Lower leg skin (tissue), 4 donors: ENCODE measurements around the gene TUBB6. TPM values are rescaled to one million over a fixed set of nuclear protein-coding genes. Genes with fewer than 3 reads are reported as not detected.

Experiments
- DNase-seq, 2 donors: peaks; one replicate each; pipeline ENCODE4 v3.0.0-alpha.2; 2019; ENCODE audit warnings: low spot score in 2 of 2
- H3K4me3 ChIP-seq: fragments of 200-600 bp; sonication (generic); 2 replicates; pipeline ENCODE4 v1.5.1; 2017; ENCODE audit warnings: mild to moderate bottlenecking, low read depth; ENCODE audit not compliant: poor library complexity, severe bottlenecking
- CTCF ChIP-seq, 3 donors: fragments of 450-650 bp; IDR thresholded peaks; one replicate each; pipeline ENCODE4 v1.5.1; 2016; ENCODE audit warnings: antibody characterized with exemption in 3 of 3, mild to moderate bottlenecking in 3 of 3, moderate library complexity in 2 of 3
- POLR2A ChIP-seq, 2 donors: fragments of 450-650 bp; IDR thresholded peaks; one replicate each; pipeline ENCODE4 v1.6.1; 2016 to 2017; ENCODE audit warnings: antibody characterized with exemption in 2 of 2, mild to moderate bottlenecking in 1 of 2, moderate library complexity in 1 of 2
- WGBS, 2 donors: methylation state at CpG; one replicate each; pipeline ENCODE4 v1.1.5; 2018; 5-methylcytosine and 5-hydroxymethylcytosine counted together
- intact Hi-C: fragments of 100-400 bp; cut with DNase I; formaldehyde crosslinking; loops from one replicate; pipeline ENCODE4 v1.15.0; 2023; ENCODE audit warnings: low total_unique reads
- total RNA-seq, 4 donors: library from RNA; depleted of rRNA; stranded (reverse); fragments of >200 nt; gene quantifications; one replicate each; pipeline ENCODE4 v1.1.0, GENCODE V29; 2016

Gene TUBB6
- total RNA-seq, 4 donors from 2014 or later: 91.6 to 151 (median 133) TPM

- no peak for TF ChIP-seq CTCF (IDR thresholded peaks at IDR 0.05)
- TF ChIP-seq POLR2A (IDR thresholded peaks at IDR 0.05): no peak
- no peak for DNase-seq
- WGBS, 2 donors: 95 to 98% methylated on average over 4 of the region's 4 CpGs
- H3K4me3 ChIP-seq: no peak overlapping the region
- intact Hi-C loops: no loop called here
Observed at GRCh38 chr18:12274793-12275192, 33.2 kb upstream of the TUBB6 start.

- H3K4me3 ChIP-seq: no peak overlapping the region
- 89 to 93% methylated on average over 21 to 23 of the region's 26 CpGs for WGBS, 2 donors
- intact Hi-C loops: no loop called here
- DNase-seq: no peak
- TF ChIP-seq POLR2A (IDR thresholded peaks at IDR 0.05): no peak
- no peak for TF ChIP-seq CTCF (IDR thresholded peaks at IDR 0.05)
Observed at GRCh38 chr18:12276736-12277554, 31.1 kb upstream of the TUBB6 start.

GRCh38 chr18:12278215-12278671, 29.8 kb upstream of the TUBB6 start:
- no peak overlapping the region for H3K4me3 ChIP-seq
- TF ChIP-seq CTCF (IDR thresholded peaks at IDR 0.05): no peak
- TF ChIP-seq POLR2A (IDR thresholded peaks at IDR 0.05): no peak

GRCh38 chr18:12278741-12279682, 29.0 kb upstream of the TUBB6 start:
- WGBS, 2 donors: 50 to 53% methylated on average over 30 of the region's 30 CpGs
- peak; percentile 66 to 95 for DNase-seq
- no peak for TF ChIP-seq CTCF (IDR thresholded peaks at IDR 0.05)
- TF ChIP-seq POLR2A (IDR thresholded peaks at IDR 0.05): no peak
- H3K4me3 ChIP-seq: no peak overlapping the region
- intact Hi-C loops: no loop called here

More at GRCh38 chr18:12278215-12278671, 29.8 kb upstream of the TUBB6 start:
- intact Hi-C loops: no loop called here
- no peak for DNase-seq
- 43 to 59% methylated on average over 7 of the region's 7 CpGs for WGBS, 2 donors

GRCh38 chr18:12279781-12280531, 28.1 kb upstream of the TUBB6 start:
- no peak overlapping the region for H3K4me3 ChIP-seq
- TF ChIP-seq POLR2A (IDR thresholded peaks at IDR 0.05): no peak
- TF ChIP-seq CTCF (IDR thresholded peaks at IDR 0.05): no peak
- intact Hi-C loops: loop anchor here (5.0 kb wide), 1 partner anchor 917 kb away; no protein-coding TSS in a partner anchor
- no peak for DNase-seq
- 88 to 95% methylated on average over 16 of the region's 16 CpGs for WGBS, 2 donors
